ENCODE data around the gene TGM3.
"Not testable (repeated sequence)": the region's sequence is repeated elsewhere in the genome, so short reads cannot be mapped to it uniquely, and the experiment has no call there.

TGM3 gene, protein sequence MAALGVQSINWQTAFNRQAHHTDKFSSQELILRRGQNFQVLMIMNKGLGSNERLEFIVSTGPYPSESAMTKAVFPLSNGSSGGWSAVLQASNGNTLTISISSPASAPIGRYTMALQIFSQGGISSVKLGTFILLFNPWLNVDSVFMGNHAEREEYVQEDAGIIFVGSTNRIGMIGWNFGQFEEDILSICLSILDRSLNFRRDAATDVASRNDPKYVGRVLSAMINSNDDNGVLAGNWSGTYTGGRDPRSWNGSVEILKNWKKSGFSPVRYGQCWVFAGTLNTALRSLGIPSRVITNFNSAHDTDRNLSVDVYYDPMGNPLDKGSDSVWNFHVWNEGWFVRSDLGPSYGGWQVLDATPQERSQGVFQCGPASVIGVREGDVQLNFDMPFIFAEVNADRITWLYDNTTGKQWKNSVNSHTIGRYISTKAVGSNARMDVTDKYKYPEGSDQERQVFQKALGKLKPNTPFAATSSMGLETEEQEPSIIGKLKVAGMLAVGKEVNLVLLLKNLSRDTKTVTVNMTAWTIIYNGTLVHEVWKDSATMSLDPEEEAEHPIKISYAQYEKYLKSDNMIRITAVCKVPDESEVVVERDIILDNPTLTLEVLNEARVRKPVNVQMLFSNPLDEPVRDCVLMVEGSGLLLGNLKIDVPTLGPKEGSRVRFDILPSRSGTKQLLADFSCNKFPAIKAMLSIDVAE

DNA sequence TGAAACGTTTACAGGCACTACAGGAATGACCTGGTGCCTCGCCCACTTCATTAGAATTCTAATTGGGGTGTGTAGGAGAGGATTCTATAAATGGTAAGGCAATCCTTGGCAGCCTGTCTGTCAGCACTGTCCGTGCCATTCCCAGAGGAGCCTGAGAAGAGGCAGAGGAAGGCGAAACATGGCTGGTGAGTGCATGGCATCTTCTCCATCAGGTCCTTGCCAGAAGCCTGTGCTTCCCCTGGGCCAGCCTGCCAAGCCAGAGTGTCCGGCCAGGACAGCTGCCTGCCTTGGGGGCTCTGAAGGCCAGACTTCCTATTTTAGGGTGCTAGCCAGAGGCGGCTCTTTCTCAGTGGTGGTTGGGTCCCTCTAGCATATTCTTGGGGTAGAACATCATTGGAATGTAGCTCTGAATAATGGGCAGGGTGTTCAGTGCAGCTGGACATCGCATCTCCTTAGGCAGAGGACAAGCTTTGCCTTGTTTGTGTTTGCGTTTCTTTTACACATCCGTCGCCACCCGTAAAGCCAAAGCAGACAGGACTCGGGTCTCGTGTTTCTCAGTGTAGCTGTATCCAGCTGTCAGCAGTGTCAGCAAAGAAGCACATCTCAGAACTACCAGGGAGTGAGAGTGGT is at the start of gene TGM3:
TSS of gene TGM3 (plus strand) at position 116 of the 630 bp plus-strand sequence. CDS start at position 179, 63 bp downstream.
- DNase-seq (ENCODE audit: low spot score), result no peak

DNA sequence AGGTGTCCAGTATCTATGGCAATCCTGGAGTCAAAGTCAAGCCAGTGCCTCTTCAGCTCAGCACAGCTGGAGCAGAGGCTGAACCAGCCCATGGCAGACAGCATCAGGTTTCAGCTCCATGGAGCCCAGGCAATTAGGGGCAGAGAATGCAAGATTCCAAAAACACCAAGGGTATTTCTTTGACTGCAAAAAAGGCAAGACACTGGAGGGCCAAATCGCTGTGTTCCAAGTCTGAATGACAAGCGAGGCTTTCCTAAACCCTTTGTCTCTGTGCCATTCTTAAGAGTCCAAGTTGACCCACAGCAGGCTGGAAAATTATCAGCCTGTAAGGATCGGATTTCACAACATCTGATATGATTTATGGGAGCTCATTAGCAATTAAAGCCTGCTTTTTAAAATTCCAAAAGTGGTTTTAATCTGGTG is 49.7 kb upstream of the TGM3 start:
- no peak for DNase-seq (ENCODE audit: low spot score)

DNA sequence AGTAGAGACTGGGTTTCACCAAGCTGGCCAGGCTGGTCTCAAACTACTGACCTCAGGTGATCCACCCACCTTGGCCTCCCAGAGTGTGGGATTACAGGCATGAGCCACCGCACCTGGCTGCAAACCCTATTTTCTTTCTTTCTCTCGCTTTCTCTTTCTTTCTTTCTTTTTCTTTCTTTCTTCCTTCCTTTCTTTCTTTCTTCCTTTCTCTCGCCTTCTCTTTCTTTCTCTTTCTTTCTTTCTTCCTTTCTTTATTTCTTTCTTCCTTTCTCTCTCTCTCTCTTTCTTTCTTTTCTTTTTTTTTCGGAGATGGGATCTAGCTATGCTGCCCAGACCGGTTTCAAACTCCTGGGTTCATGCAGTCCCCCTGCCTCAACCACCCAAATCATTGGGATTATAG is 47.0 kb upstream of the TGM3 start:
- no peak for DNase-seq (ENCODE audit: low spot score)

DNA sequence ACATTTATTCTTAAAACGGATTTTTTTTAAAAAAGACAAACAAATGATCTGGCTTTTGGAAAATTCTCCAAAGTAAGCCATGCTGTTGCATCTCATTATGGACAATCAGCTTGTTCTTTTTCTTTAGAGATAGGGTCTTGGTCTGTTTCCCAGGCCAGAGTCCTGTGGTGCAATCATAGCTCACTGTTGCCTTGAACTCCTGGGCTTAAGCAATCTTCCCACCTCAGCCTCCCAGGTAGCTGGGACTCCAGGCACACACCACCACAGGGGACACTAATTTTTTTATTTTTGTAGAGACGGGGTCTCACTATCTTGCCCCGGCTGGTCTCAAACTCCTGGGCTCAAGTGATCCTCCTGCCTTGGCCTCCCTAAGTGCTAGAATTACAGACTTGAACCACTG is 45.9 kb upstream of the TGM3 start:
- DNase-seq (ENCODE audit: low spot score), result no peak

DNA sequence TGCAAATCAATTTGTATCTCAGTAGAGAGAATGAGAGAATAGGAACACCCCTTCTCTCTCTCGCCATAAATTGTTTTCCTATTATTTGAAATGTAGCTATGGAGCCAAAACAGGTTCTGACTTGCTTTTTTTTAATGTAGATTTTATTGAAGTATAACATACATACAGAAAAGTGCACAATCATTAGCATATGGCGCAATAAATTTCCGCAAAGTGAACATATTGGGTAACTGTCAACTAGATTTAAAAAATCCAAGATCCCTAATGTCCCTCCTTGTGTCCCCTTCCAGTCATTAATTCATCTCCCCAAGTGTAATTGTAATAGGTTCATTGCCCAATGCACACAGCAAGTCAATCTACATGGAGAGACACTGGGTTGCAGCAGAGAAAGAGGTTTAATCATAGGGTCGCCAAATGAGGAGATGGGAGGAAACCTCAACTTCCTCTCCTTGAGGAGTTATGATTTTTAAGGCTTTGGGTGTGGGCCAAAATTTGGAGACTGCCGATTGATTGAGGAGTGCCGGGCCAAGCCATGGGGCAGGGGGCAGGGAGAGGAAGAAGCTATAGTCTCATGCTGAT is 43.3 kb upstream of the TGM3 start:
- no peak for DNase-seq (ENCODE audit: low spot score)

DNA sequence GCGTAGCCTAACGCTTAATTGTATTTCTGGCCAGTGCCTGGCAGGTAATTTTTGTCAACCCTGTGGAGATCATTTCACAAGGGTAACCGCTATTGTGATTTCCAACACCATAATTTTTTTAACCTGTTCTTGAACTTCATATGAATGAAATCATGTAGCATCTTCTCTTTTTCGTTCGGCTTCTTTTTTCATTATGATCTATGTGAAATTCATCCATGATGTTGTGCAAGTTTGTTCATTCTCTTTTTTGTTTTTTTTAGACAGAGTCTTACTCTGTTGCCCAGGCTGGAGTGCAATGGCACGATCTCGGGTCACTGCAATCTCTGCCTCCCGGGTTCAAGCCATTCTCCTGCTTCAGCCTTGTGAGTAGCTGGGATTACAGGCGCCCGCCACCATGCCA is 42.5 kb upstream of the TGM3 start:
- no peak for DNase-seq (ENCODE audit: low spot score)

DNA sequence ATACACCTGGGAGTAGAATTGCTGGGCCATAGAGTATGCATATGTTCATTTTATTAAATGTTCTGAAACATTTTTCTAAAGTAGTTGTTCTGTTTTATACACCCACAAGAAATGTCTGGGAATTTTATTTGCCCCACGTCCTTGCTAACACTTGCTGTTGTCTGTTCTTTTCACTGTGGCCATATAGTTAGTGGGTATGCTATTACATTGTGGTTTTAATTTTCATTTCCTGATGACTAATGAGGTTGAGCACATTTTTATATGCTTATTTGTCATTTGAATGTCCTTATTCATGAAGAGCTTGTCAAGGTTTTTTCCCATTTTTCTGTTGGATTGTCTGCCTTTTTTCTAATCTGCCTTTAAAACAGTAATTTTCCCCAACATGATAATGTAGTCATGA is 41.5 kb upstream of the TGM3 start:
- DNase-seq (ENCODE audit: low spot score), result no peak

DNA sequence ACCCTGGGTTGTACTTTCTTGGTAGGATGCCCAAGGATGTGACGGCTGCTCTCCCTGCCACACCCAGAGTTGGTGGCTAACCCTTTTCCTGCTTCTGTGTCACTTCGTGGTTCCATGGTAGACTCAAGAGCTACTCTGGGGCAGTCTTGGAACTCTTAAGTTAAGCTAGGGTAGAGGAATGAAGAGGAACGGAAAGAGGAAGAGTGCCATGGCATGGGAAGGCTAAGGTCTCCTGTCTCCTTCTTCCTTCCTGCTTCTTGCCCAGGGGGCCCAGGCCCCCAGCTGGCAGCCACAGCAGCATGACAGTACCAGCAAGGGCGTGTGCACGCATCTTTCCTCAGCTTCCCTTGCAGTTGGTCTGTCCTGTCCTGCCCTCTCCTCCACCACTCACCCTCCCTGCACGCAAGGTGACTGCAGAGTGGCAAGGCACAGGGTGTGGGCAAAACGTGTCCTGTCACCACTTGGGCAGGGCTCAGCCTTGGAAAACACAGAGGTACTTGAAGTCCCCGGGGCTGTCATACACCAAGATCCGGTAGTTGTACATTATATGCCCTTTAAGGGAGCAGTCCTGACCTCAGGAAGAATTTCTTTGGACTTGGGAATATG is 39.8 kb upstream of the TGM3 start:
- DNase-seq (ENCODE audit: low spot score), result no peak

DNA sequence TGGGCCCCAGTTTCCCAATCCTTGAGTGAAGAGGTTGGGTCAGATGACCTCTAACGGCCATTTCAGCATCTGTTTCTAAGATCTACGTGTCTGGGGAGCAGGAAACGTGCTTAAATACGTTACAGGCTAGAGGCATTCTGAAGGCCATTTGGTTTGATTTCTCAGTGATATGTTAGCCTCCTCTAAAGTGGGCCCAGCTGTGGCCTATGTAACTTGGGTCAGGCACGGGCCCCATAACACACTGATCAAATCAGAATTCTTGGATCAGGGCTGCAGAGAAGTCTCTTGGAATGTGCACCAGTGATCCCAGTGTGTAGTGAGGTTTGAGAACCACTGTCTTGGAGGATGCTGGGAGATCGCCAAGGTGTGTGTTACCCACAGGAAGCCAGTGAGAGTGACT is 36.1 kb upstream of the TGM3 start:
- DNase-seq (ENCODE audit: low spot score), result no peak

DNA sequence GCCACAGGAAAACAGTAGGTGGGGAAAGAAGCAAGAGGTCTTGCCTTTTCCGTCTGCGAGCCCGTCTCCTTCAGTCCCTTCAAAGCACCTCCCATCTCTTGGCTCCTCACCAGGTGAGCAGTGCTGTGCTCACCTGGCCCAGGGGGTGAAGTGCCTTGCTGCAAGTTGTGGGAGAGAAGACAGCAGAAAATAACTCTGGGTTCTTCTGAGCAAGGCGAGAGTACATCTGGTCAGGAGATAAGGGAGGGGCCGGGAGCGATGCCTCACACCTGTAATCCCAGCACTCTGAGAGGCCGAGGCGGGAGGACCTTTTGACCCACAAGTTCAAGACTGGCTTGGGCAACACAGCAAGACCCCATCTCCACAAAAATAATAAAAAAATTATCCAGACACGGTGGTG is 35.6 kb upstream of the TGM3 start:
- no peak for DNase-seq (ENCODE audit: low spot score)

DNA sequence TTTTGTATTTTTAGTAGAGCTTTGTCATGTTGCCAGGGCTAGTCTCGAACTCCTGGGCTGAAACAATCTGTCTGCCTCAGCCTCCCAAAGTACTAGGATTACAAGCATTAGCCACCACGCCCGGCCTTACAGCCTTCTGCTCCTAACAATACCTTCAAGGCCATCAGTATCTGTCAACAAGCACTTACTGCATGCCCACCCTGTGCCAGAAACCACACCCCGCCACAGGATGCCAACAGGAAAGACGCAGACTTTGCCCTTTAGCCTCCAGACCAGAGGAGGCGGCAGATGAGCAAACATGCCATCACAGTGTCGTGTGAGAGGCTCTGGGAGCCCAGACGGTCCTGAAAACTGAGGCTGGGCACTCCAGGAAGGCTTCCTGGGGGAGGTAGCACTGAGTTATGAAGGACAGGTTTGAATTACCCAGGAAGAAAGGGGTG is 34.7 kb upstream of the TGM3 start:
- no peak for DNase-seq (ENCODE audit: low spot score)

DNA sequence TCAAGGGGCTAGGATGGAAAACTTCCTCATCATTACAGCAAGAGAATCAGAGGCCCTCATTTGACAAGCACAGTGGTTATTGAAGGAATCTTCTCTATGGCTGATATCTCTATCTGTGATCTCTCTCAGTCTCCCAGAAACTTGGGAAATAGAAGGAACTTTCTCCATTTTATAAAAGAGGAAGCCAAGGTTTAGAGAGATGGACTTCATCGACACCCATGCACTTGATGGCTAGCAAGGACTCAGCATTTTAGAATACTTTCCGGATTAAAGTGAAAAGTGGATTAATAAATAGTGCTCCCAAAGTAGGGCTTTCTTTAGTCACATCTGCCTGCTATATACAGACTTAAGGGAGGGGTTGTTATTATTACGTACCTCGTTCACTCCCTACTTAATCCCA is 34.2 kb upstream of the TGM3 start:
- no peak for DNase-seq (ENCODE audit: low spot score)

DNA sequence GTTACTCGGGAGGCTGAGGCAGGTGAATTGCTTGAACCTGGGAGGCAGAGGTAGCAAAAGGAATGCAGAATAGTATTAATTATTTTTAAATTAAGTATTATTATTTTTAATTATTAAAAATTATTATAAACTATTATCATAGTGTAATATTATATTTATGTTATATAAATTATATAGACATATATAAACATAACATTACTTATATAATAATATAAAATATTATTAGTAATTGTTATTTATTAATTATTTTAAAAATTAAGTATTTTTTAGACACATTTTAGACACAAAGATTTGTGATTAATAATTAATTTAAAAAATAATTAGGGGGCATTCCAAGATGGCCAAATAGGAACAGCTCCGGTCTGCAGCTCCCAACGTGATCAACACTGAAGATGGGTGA is 31.7 kb upstream of the TGM3 start:
- no peak for DNase-seq (ENCODE audit: low spot score)

DNA sequence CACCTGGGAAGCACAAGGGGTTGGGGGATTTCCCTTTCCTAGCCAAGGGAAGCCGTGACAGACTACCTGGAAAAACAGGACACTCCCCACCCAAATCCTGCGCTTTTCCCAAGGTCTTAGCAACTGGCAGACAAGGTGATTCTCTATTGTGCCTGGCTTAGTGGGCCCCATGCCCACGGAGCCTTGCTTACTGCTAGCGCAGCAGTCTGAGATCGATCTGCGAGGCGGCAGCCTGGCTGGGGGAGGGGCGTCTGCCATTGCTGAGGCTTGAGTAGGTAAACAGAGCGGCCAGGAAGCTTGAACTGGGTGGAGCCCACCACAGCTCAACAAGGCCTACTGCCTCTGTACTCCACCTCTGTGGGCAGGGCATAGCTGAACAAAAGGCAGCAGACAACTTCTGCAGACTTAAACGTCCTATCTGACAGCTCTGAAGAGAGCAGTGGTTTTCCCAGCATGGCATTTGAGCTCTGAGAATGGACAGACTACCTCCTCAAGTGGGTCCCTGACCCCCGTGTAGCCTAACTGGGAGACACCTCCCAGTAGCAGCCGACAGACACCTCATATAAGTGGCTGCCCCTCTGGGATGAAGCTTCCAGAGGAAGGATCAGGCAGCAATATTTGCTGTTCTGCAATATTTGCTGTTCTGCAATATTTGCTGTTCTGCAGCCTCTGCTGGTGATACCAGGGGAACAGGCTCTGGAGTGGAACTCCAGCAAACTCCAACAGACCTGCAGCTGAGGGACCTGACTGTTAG is 31.0 kb upstream of the TGM3 start:
- not testable (repeated sequence) for DNase-seq (ENCODE audit: low spot score)

DNA sequence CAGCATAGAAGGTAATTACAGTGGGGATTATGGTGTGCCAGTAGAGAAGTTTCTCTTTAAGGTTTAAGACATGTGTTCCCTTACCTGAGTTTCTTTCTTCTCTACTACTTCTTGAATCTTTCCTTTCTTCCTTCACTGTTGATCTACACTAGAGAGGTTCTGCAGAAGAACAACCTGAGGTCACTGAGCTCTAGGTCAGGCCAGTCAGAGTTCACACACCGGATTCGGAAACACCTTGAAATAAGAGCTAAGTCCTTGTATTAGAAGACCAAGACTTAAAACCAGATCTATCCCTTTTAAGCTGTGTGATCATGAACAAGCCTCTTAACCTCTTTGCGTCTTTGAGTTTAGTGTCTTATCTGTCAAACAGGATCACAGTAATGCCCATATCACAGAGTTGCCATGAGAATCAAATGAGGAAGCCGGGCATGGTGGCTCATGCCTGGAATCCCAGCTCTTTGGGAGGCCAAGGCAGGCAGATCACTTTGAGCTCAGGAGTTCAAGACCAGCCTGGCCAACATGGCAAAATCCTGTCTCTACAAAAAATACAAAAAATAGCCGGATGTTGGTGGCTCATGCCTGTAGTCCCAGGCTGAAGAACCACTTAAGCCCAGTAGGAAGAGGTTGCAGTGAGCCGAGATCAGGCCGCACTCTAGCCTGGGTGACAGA is 22.0 kb upstream of the TGM3 start:
- DNase-seq (ENCODE audit: low spot score), result no peak

DNA sequence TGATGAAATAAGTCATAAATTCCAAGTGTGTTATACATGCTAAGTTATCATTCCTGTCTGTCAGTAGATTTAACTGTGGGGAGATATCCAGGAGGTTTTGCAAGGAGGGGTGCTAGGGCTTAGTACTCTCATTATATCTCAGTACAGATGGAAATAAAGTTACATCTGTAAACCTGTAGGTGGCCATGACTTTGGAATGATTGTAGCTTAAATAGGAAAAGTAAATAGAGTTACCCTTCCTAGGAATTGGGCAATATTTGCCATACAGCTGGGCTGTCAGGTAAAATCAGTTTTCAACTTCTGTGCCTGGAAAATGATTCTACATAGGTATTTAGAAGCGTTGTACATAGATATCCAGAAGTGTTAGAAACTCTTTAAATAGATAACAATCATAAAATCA is 19.8 kb upstream of the TGM3 start:
- DNase-seq (ENCODE audit: low spot score), result no peak

DNA sequence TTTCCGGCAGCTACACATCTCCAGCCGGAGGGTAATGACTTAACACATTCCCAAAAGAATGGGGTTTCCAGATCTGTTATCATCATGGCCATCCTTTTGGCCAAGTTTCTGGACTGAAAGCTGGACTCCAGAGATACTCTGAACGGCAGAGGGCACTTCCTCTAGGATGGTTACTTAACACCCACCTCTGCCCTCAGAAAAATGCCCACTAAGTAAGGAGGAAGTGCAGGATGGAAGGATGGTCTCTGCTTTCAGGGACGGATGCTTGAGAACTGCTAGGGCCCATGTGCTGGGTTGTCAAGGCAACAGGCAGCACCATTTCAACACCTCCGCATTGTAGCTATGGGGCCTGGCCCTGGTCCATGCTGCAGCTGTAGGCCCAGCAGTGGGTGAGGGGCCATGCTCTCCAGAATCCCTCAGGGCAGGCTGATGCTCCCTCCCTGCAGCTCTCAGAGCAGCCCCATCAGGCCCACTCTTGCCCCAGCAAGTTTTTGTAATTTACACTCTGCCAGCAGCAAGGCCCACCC is 16.5 kb upstream of the TGM3 start:
- no peak for DNase-seq (ENCODE audit: low spot score)

DNA sequence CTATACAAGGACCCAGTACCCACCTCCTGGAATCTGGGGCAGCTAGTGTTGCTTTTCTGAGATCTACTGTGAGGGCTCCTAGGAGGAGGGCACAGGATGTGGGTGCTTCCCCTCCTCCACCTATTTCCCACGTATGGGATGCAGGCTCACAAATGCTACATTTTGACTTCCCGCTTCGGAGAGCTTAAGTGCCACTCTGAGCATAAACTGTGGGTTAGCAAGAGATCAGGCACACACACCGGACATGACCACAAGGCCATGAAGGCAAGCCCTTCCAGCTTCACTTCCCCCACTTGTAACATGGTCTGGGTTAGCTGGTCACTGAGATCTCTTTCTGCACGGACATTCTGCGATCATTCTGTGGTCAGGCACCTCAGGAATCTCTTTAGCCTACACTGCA is 15.7 kb upstream of the TGM3 start:
- DNase-seq (ENCODE audit: low spot score), result no peak

DNA sequence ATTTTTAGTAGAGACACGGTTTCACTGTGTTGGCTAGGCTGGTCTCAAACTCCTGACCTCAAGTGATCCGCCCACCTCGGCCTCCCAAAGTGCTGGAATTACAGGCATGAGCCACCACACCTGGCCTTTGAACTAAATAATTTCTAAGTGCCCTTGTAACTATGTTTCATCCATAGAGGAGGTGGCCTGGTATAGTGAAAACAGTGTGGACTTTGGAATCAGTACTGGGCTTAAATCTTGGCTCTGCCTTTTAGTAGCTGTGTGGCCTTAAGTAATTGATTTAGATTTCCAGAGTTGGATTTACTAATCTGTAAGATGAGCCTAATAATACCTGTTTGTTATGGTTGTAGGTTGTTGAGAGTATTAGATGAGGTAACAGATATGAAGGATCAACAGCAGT is 14.2 kb upstream of the TGM3 start:
- no peak for DNase-seq (ENCODE audit: low spot score)

DNA sequence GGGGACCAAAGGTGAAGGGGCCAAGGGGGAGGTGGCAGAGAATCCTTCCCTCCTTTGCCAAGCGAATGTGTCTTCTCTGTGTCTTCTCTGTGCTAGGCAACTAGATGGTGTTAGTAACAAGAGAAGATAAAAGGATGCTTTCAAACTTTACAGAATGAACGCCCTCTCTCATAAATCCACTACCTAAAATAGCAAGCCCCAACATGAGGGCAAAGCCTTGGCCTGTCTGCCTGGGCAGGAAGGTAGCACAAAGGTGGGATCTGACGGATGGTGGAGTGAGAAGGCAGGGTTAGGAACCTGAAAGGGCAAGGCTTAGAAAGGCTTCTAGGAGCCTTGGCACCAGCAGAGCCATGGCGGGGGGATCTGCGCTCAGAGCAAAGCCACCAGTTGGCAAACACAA is 13.6 kb upstream of the TGM3 start:
- DNase-seq (ENCODE audit: low spot score), result no peak

All from hematopoietic multipotent progenitor cell treated with erythropoietin and hydrocortisone succinate and interleukin-3 and kit ligand, for 17 days (in vitro differentiated cells).